ENCODE data around the gene MPND. TPM values are rescaled to one million over a fixed set of nuclear protein-coding genes. Genes with fewer than 3 reads are reported as not detected.

MPND gene
- total and polyA plus RNA-seq, 2 of the 13 experiments (the other 11 are each of a cell fraction or from before 2014, with no cell fraction given): 10.8 to 15.8 TPM

DNA sequence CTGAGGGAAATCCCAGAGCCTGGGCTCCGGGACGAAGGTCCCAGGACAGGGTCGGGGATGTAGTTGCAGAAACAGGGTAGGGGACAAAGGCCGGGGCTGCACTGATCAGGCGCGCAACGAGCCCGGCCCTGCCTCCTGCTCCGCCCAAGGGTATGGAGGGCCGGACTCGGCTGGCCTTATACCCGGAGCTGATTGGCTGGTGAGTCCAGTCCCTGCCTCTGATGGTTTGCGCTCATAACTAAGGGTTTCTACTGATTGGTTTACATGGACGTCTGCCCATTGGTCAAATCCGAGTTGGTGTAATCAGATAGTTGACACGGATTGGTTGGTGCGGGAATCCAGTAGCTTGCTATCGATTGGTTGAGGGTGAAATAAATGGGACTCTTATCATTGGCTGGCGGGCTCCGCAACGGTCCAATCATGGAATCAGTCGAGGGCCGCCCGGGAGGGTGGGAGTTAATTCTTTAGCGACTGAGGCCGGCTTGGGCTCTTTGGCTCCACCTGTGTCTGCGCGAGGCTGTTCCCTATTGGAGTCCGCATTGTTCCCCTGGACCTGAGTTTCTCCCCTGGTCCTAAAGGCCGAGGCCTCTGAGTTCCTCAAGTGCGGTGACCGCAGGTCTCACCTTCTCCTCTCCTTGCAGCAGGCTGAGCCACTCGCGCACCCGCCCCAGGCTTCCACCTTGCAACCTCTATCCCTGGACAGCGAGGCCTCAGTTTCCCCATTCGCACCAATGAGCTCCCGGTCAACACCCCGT is 570 bp upstream of the MPND start (continued):
- TF ChIP-seq ZNF207 (IDR thresholded peaks at IDR 0.05; ENCODE audit: borderline replicate concordance) (no peak), MED13 (CRISPR knock-in tag; IDR thresholded peaks at IDR 0.05) (peak; percentile 22; the same call in 1 of the 2 replicates), ZSCAN22 (CRISPR knock-in tag; IDR thresholded peaks at IDR 0.05) (no peak), RARA (CRISPR knock-in tag; IDR thresholded peaks at IDR 0.05) (peak; percentile 30; the same call in 1 of the 2 replicates), IRX3 (CRISPR knock-in tag; IDR thresholded peaks at IDR 0.05; ENCODE audit: borderline replicate concordance, low read depth) (no peak), ZNF263 (CRISPR knock-in tag; IDR thresholded peaks at IDR 0.05) (0 out of 2 replicates have a peak, but pooled peaks have one; percentile 42), SRF (IDR thresholded peaks at IDR 0.05; ENCODE audit: low read depth, low read length) (no peak), SMC3 (IDR thresholded peaks at IDR 0.05; ENCODE audit: low read length) (no peak), PHF5A (CRISPR knock-in tag; IDR thresholded peaks at IDR 0.05; ENCODE audit: low read depth, unreplicated experiment) (peak; percentile 69), ARHGAP35 (CRISPR knock-in tag; IDR thresholded peaks at IDR 0.05; ENCODE audit: borderline replicate concordance) (no peak; the same call in 1 of the 2 replicates), ELF3 (CRISPR knock-in tag; IDR thresholded peaks at IDR 0.05) (peak; percentile 48), DPF2 (CRISPR knock-in tag; IDR thresholded peaks at IDR 0.05; ENCODE audit: borderline replicate concordance, low read depth) (peak; percentile 12; the same call in 1 of the 2 replicates), ARID2 (CRISPR knock-in tag; IDR thresholded peaks at IDR 0.05; ENCODE audit: borderline replicate concordance) (no peak)
- TF ChIP-seq, protein P1, sequence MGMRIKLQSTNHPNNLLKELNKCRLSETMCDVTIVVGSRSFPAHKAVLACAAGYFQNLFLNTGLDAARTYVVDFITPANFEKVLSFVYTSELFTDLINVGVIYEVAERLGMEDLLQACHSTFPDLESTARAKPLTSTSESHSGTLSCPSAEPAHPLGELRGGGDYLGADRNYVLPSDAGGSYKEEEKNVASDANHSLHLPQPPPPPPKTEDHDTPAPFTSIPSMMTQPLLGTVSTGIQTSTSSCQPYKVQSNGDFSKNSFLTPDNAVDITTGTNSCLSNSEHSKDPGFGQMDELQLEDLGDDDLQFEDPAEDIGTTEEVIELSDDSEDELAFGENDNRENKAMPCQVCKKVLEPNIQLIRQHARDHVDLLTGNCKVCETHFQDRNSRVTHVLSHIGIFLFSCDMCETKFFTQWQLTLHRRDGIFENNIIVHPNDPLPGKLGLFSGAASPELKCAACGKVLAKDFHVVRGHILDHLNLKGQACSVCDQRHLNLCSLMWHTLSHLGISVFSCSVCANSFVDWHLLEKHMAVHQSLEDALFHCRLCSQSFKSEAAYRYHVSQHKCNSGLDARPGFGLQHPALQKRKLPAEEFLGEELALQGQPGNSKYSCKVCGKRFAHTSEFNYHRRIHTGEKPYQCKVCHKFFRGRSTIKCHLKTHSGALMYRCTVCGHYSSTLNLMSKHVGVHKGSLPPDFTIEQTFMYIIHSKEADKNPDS (CRISPR knock-in tag; IDR thresholded peaks at IDR 0.05): no peak
- TF ChIP-seq, protein P2, sequence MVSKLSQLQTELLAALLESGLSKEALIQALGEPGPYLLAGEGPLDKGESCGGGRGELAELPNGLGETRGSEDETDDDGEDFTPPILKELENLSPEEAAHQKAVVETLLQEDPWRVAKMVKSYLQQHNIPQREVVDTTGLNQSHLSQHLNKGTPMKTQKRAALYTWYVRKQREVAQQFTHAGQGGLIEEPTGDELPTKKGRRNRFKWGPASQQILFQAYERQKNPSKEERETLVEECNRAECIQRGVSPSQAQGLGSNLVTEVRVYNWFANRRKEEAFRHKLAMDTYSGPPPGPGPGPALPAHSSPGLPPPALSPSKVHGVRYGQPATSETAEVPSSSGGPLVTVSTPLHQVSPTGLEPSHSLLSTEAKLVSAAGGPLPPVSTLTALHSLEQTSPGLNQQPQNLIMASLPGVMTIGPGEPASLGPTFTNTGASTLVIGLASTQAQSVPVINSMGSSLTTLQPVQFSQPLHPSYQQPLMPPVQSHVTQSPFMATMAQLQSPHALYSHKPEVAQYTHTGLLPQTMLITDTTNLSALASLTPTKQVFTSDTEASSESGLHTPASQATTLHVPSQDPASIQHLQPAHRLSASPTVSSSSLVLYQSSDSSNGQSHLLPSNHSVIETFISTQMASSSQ (IDR thresholded peaks at IDR 0.05; ENCODE audit: low read depth): no peak
- TF ChIP-seq, protein P2 (CRISPR knock-in tag; IDR thresholded peaks at IDR 0.05; ENCODE audit: borderline replicate concordance): no peak
- TF ChIP-seq, protein P3, sequence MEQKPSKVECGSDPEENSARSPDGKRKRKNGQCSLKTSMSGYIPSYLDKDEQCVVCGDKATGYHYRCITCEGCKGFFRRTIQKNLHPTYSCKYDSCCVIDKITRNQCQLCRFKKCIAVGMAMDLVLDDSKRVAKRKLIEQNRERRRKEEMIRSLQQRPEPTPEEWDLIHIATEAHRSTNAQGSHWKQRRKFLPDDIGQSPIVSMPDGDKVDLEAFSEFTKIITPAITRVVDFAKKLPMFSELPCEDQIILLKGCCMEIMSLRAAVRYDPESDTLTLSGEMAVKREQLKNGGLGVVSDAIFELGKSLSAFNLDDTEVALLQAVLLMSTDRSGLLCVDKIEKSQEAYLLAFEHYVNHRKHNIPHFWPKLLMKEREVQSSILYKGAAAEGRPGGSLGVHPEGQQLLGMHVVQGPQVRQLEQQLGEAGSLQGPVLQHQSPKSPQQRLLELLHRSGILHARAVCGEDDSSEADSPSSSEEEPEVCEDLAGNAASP (CRISPR knock-in tag; IDR thresholded peaks at IDR 0.05; ENCODE audit: borderline replicate concordance): no peak; the same call in 1 of the 2 replicates
- TF ChIP-seq, protein P4, sequence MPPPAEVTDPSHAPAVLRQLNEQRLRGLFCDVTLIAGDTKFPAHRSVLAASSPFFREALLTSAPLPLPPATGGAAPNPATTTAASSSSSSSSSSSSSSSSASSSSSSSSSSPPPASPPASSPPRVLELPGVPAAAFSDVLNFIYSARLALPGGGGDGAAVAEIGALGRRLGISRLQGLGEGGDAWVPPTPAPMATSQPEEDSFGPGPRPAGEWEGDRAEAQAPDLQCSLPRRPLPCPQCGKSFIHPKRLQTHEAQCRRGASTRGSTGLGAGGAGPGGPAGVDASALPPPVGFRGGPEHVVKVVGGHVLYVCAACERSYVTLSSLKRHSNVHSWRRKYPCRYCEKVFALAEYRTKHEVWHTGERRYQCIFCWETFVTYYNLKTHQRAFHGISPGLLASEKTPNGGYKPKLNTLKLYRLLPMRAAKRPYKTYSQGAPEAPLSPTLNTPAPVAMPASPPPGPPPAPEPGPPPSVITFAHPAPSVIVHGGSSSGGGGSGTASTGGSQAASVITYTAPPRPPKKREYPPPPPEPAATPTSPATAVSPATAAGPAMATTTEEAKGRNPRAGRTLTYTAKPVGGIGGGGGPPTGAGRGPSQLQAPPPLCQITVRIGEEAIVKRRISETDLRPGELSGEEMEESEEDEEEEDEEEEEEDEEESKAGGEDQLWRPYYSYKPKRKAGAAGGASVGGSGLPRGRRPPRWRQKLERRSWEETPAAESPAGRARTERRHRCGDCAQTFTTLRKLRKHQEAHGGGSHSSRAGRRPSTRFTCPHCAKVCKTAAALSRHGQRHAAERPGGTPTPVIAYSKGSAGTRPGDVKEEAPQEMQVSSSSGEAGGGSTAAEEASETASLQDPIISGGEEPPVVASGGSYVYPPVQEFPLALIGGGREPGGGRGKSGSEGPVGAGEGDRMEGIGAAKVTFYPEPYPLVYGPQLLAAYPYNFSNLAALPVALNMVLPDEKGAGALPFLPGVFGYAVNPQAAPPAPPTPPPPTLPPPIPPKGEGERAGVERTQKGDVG (CRISPR knock-in tag; IDR thresholded peaks at IDR 0.05; ENCODE audit: borderline replicate concordance): peak; percentile 37; the same call in 1 of the 2 replicates

Measured in HepG2 (cell line).